Frontal cortex (tissue), 4 donors: ENCODE data around the gene ZNF92. TPM values are rescaled to one million over a fixed set of nuclear protein-coding genes. Genes with fewer than 3 reads are reported as not detected.
"Not testable (repeated sequence)": the region's sequence is repeated elsewhere in the genome, so short reads cannot be mapped to it uniquely, and the experiment has no call there.

Experiments used
- DNase-seq, 2 donors: peaks; one replicate each; pipeline ENCODE4 v3.0.0; 2012; ENCODE audit warnings: low spot score in 2 of 2
- FAIRE-seq: peaks from 2 replicates; lab custom pipeline; 2012; peaks lifted over from hg19 to GRCh38; lab: Jason Lieb, UNC
- total RNA-seq: library from RNA; depleted of rRNA; stranded (reverse); fragments of >200 nt; gene quantifications from one replicate; pipeline ENCODE4 v1.2.3, GENCODE V29; 2014
- donor health status: control.
- donor health status: control.
- donor health status: control.

ZNF92 gene
- 33.4 TPM for total RNA-seq

GRCh38 chr7:65373608-65374351, at the start of gene ZNF92:
TSS of gene ZNF92 (plus strand) at chr7:65373855. CDS start at chr7:65373998, 143 bp downstream.
- FAIRE-seq: peak; percentile 92

GRCh38 chr7:65325793-65326432, 47.7 kb upstream of the ZNF92 start:
- DNase-seq: no peak
- FAIRE-seq: no peak

More at GRCh38 chr7:65373608-65374351, at the start of gene ZNF92:
- DNase-seq: peak; percentile 67 to 85

DNA sequence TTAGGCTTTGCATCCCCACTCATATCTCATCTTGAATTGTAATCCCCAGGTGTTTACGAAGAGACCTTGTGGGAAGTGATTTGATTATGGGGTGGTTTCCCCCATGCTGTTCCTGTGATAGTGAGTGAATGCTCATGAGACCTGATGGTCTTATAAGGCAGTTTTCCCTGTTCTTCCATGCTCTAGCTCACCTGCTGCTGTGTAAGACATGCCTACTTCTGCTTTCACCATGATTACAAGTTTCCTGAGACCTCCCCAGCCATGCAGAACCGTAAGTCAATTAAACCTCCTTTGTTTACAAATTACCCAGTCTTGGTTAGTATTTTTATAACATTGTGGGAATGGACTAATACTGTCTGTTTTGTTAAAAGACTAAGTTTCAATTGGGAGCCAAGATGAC, 35.3 kb upstream of the ZNF92 start:
- no peak for DNase-seq
- no peak for FAIRE-seq

DNA sequence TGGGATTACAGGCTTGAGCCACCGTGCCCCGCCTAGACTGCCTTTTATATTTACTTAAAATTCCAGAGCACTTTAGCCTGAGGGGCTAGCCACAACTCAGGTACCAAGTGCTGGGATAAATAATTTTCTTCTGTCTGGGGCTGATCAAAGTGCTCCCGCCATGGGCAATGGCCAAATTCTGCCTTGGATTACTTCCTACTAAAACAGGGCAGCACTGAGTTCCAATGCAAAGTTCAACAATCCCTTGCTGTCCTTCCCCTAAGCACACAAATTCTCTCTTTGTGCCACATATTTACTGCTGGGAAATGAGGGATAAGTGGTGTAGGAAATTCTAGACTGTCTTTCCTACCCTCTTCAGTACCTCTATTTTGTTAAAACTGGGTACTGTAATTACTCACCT, 34.4 kb upstream of the ZNF92 start:
- DNase-seq (no peak), FAIRE-seq (no peak)

- no peak for DNase-seq
Measured at GRCh38 chr7:65342723-65343629, 30.7 kb upstream of the ZNF92 start.

GRCh38 chr7:65344541-65344940, 29.1 kb upstream of the ZNF92 start:
- not testable (repeated sequence) for FAIRE-seq, DNase-seq

More at GRCh38 chr7:65342723-65343629, 30.7 kb upstream of the ZNF92 start:
- FAIRE-seq: no peak

DNA sequence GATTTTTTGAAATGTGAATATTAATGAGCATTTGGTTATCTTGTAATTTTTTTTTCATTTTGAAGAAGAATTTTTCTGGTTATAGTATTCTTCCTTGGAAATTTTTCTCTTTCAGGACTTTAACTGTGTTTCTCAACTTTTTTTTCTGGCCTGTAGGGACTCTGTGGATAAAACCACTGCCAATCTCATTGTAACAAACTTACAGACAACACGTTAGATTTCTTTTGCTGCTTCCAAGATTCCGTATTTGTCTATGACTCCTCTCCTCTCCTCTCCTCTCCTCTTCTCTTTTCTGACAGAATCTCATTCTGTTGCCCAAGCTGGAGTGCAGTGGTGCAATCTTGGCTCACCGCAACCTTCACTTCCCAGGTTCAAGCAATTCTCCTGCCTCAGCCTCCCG, 19.4 kb upstream of the ZNF92 start:
- no peak for DNase-seq
- no peak for FAIRE-seq

DNA sequence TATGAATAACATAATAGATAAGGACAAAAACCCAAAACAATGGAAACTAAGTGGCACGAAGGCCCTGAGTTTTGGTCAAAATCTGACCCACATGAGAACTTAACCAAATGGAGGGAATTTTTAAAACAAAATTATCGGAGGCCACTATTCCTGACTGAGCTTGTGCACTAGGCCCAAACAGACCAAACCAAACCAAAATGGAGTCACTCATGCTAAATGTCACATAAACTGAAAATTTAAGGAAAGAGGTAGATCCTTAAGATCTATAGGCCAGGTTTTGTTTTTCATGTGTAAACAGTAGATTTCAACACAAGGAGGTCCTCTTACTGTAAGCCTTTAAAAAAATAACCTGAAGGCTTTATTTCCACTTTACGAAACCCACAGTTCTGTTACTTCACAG, 3.8 kb upstream of the ZNF92 start:
- no peak for FAIRE-seq
- DNase-seq: no peak

GRCh38 chr7:65371468-65371867, 2.2 kb upstream of the ZNF92 start:
- DNase-seq: no peak
- no peak for FAIRE-seq

GRCh38 chr7:65379318-65379717, 5.7 kb downstream of the ZNF92 start:
- FAIRE-seq (no peak), DNase-seq (no peak)

DNA sequence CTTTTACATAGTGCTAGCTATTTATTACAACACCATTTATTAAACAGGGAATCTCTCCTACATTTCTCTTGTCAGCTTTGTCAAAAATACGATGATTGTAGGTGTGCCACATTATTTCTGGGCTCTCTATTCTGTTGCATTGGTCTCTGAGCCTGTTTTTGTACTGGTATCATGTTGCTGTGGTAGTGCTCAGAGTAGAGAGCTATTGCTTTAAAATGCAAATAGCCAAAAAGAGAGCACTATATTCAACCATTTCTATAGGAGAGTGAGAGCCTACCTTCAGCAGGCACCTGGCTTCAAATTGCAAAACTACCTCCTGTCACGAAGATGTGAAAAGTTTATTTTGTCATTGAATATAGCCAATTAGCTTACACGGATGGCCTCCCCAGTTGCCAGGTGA, 8.1 kb downstream of the ZNF92 start:
- DNase-seq (no peak), FAIRE-seq (no peak)

DNA sequence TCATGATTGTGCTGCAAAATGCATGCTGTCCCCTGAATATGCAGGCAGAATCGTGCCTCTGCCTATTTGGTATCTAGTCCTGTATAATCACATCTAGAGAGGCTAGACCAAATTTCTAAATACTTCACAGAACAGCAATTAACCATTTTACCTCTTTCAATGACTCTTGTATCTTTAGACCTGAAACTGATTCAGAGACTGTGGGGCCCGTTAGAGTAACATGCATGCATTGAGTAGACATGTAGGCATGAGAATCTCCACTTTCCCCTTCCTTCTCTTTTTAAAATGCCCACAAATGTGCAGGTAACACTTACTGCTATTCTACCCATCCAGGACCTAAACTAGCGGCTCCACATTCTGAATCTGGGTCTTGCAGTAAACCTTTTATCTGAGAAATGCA, 8.8 kb downstream of the ZNF92 start:
- DNase-seq: no peak
- no peak for FAIRE-seq

DNA sequence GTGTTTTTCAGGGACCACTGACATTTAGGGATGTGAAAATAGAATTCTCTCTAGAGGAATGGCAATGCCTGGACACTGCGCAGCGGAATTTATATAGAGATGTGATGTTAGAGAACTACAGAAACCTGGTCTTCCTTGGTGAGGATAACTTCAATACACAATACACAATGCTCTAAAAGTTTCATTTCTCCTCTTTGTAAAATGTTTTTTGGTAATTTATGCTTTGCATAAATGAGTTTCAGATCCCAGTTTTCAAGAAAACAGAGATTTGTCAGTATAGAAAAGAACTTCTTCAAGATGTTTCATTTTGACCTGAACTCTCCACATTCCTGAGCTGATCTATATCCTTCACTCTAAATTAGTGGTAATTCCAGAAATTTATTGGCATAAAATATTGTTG, 14.2 kb downstream of the ZNF92 start:
- no peak for DNase-seq
- no peak for FAIRE-seq

GRCh38 chr7:65390588-65390987, 16.9 kb downstream of the ZNF92 start:
- FAIRE-seq (no peak), DNase-seq (no peak)

- DNase-seq (no peak), FAIRE-seq (no peak)
Measured at GRCh38 chr7:65397730-65398142, 24.1 kb downstream of the ZNF92 start.

DNA sequence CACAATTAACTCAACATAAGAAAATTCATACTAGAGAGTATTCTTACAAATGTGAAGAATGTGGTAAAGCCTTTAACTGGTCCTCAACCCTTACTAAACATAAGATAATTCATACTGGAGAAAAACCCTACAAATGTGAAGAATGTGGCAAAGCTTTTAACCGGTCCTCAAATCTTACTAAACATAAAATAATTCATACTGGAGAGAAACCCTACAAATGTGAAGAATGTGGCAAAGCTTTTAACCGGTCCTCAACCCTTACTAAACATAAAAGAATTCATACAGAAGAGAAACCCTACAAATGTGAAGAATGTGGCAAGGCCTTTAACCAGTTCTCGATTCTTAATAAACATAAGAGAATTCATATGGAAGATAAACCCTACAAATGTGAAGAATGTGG, 25.0 kb downstream of the ZNF92 start:
- not testable (repeated sequence) for FAIRE-seq, DNase-seq

- not testable (repeated sequence) for DNase-seq, FAIRE-seq
Measured at GRCh38 chr7:65399101-65399500, 25.4 kb downstream of the ZNF92 start.

DNA sequence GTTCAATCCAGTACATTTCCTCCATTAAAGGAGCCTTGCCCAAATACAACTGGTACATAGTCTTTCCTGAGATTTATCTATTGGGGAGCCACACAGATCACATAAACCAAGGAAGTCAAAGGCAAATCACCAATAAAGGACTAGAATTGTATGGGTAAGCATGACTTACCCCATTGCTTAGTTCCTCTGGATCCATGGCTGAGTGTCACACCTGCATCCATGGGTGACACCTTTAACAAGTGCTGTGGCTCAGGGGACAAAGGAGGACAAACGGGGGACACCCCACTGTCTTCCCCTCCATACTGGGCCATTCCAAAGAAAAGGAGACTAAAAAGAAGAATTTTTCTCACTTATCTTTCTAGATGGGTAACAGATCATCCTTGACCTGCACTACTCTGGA, 30.4 kb downstream of the ZNF92 start:
- no peak for FAIRE-seq
- DNase-seq: no peak

DNA sequence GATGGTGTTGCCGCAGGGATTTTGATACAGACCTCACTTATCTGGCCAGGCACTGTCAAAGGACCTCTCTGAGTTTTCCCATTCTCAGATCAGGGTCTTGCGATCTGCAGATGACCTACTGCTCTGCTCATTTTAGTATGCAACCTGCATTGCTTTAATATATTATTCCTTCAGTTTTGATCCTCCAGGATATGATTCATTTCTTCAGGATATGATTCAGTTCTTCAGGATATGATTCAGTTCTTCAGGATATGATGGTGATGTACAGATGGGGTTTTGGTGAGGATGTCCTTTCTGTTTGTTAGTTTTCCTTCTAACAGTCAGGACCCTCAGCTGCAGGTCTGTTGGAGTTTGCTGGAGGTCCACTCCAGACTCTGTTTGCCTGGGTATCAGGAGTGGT, 33.1 kb downstream of the ZNF92 start:
- not testable (repeated sequence) for FAIRE-seq, DNase-seq

GRCh38 chr7:65409363-65409762, 35.7 kb downstream of the ZNF92 start:
- DNase-seq: no peak
- FAIRE-seq: no peak
